H1 (cell line): ENCODE results near the gene HACD3. TPM values are rescaled to one million over a fixed set of nuclear protein-coding genes. Genes with fewer than 3 reads are reported as not detected.

Experiments used
- CREB1 ChIP-seq: IDR thresholded peaks from 2 replicates; pipeline ENCODE4 v1.6.1; 2012; ENCODE audit warnings: inconsistent platforms
- EGR1 ChIP-seq: IDR thresholded peaks from 2 replicates; pipeline ENCODE4 v1.6.1; 2011; ENCODE audit warnings: low read depth, low read length, borderline replicate concordance
- EZH2 ChIP-seq: fragments of 200-600 bp; sonication (generic); IDR thresholded peaks from 2 replicates; pipeline ENCODE4 v1.7.1; 2012; ENCODE audit warnings: low read depth, mild to moderate bottlenecking, moderate library complexity, low read length, inconsistent platforms; ENCODE audit not compliant: severe bottlenecking
- JUN ChIP-seq: IDR thresholded peaks from 2 replicates; pipeline ENCODE4 v1.6.1; 2011; ENCODE audit warnings: low read depth, mild to moderate bottlenecking, improper control_type of control experiment, low read length
- MAFK ChIP-seq: IDR thresholded peaks from 2 replicates; pipeline ENCODE4 v1.6.1; 2012; ENCODE audit warnings: low read depth, mild to moderate bottlenecking, improper control_type of control experiment, low read length
- SUZ12 ChIP-seq: fragments of 200-600 bp; sonication (generic); IDR thresholded peaks from 2 replicates; pipeline ENCODE4 v1.6.1; 2012; ENCODE audit warnings: mild to moderate bottlenecking, inconsistent platforms, low read length, moderate library complexity, mixed read lengths
- polyA plus RNA-seq, 7 experiments: library from polyadenylated mRNA; depleted of rRNA in 3 of 7; stranded (reverse) in 5 of 7; unstranded in 2 of 7; fragments of >200 nt in 5 of 7; fragments of 200-250 nt in 2 of 7; gene quantifications; 1 replicate in 5 of 7; 2 replicates in 1 of 7; 4 replicates in 1 of 7; pipeline versions ENCODE4 v1.2.1 to v1.2.3, GENCODE V29; 2011 to 2013; ENCODE audit warnings: missing spikeins in 2 of 7, mixed read lengths in 2 of 7
- total RNA-seq: library from RNA; stranded (reverse); fragmentation: NEBNext Ultra II Directional; extraction: Animal tissue kit (Norgen Biotek cat#: 25700); gene quantifications from 2 replicates; pipeline ENCODE4 v1.2.1, GENCODE V29; 2021

Gene HACD3
- total and polyA plus RNA-seq, 2 of the 8 experiments (the other 6 are each of a cell fraction or from before 2014, with no cell fraction given) = 78.8 to 120 TPM

DNA sequence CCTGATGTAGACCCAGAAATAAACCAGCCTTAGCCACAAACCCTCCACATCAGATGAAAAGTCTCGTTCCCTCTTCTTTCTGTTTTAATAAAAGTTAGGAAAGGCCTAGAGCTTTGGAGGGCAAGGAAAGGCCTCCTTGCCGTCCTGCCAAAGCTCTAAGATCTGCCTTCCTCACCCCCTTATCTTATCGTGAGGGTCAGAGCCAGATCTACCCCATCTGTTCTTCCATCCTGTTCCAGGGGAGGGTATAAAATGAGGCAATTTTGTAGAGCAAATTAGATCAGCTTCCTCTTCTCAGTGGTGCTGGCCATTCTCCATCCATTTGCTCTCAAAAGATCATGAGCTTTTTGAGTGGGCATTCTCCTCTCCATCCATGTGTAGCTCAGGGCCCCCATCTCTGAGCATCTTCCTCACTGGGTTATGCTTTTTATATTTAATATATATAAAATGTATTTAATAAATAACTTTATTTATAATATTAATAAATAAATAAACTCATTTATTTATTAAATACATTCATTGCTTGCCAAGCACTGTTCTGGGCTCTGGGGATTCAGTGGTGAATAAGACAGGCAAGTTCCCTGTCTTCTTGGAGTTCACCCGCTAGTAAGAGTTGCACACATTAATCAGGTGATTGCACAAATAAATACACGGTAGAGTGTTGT lies 89.5 kb downstream of the HACD3 start (continued):
- TF ChIP-seq EGR1 = no peak
- TF ChIP-seq CREB1 = no peak
- no peak for TF ChIP-seq EZH2
- no peak for TF ChIP-seq MAFK
- TF ChIP-seq SUZ12 = no peak
- no peak for TF ChIP-seq JUN
